ENCODE data around the gene MYO1D.
"Not testable (repeated sequence)": the region's sequence is repeated elsewhere in the genome, so short reads cannot be mapped to it uniquely, and the experiment has no call there.

Gene MYO1D

GRCh38 chr17:32551186-32551955, 325.6 kb downstream of the MYO1D start:
- H3K27me3 Mint-ChIP-seq (ENCODE audit: low read depth): no peaks in the 10 kb centered on the region
- H3K4me3 Mint-ChIP-seq: peak overlapping the region; percentile 27
- no peaks in the 10 kb centered on the region for H3K9me3 Mint-ChIP-seq
- H3K36me3 Mint-ChIP-seq (ENCODE audit: low read depth): peaks cover 2% of the 10 kb centered on the region
- peaks cover 44% of the 10 kb centered on the region for H3K4me1 Mint-ChIP-seq (ENCODE audit: low read depth)
- peak overlapping the region; percentile 53 for H3K27ac Mint-ChIP-seq

DNA sequence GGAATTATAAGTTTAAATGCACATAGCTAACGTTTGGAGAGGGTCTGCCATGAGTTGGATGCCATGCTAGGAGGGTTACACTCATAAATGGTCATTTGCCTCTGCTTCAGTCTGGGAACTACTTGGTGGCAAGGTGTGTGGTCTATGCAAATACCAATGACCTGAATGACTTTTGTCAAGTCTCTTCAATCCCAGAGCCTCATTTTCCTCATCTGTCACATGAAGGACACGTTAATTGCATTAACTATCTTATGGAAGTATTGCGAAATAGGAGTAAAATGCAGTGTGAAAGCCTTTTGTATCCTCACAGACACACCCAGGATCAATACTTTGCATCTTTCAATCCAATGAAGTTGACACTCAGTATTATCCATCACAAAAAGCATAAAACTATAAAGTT, 327.4 kb downstream of the MYO1D start:
- Mint-ChIP-seq H3K36me3 (ENCODE audit: low read depth) (peaks cover 2% of the 10 kb centered on the region), H3K27ac (no peak overlapping the region)

DNA sequence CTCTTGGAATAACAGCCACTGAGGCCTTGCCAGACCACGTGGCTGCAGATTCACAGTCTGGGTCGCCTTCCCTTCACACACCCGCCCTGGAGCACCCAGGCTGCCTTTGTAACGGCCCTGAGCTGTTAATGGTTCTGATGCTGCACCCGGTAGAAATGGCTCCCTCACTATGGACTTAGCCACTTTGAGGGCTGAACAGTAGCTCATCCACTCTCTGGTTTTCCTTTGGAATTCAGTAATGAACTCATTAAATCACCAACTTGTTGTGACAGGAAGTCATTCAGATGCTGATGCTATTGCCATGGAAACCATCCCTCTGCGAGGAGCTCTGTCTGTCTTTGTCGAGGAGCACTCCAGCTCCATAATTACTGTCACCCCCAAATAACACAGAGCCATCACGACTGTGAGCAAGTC, 330.9 kb downstream of the MYO1D start:
- peaks cover 2% of the 10 kb centered on the region for H3K36me3 Mint-ChIP-seq (ENCODE audit: low read depth)
- peaks cover 10% of the 10 kb centered on the region for H3K27me3 Mint-ChIP-seq (ENCODE audit: low read depth)
- H3K4me3 Mint-ChIP-seq: no peak overlapping the region
- no peak overlapping the region for H3K27ac Mint-ChIP-seq
- H3K9me3 Mint-ChIP-seq: no peaks in the 10 kb centered on the region
- H3K4me1 Mint-ChIP-seq (ENCODE audit: low read depth): peaks cover 7% of the 10 kb centered on the region

More for the DNA sequence above, 327.4 kb downstream of the MYO1D start:
- no peaks in the 10 kb centered on the region for H3K9me3 Mint-ChIP-seq
- H3K4me3 Mint-ChIP-seq: no peak overlapping the region
- peaks cover 34% of the 10 kb centered on the region for H3K4me1 Mint-ChIP-seq (ENCODE audit: low read depth)
- H3K27me3 Mint-ChIP-seq (ENCODE audit: low read depth): peaks cover 10% of the 10 kb centered on the region

GRCh38 chr17:32542186-32542585, 334.7 kb downstream of the MYO1D start:
- peaks cover 3% of the 10 kb centered on the region for H3K9me3 Mint-ChIP-seq
- H3K27me3 Mint-ChIP-seq (ENCODE audit: low read depth): peaks cover 10% of the 10 kb centered on the region
- H3K36me3 Mint-ChIP-seq (ENCODE audit: low read depth): peaks cover 2% of the 10 kb centered on the region
- H3K4me1 Mint-ChIP-seq (ENCODE audit: low read depth): no peaks in the 10 kb centered on the region
- no peak overlapping the region for H3K27ac Mint-ChIP-seq
- no peak overlapping the region for H3K4me3 Mint-ChIP-seq

- Mint-ChIP-seq H3K27ac (no peak overlapping the region), H3K27me3 (ENCODE audit: low read depth) (peaks cover 10% of the 10 kb centered on the region), H3K36me3 (ENCODE audit: low read depth) (peaks cover 2% of the 10 kb centered on the region), H3K4me3 (no peak overlapping the region), H3K4me1 (ENCODE audit: low read depth) (no peaks in the 10 kb centered on the region), H3K9me3 (peaks cover 3% of the 10 kb centered on the region)
Measured at GRCh38 chr17:32541640-32542039, 335.3 kb downstream of the MYO1D start.

- Mint-ChIP-seq H3K4me1 (ENCODE audit: low read depth) (peaks cover 4% of the 10 kb centered on the region), H3K36me3 (ENCODE audit: low read depth) (peaks cover 2% of the 10 kb centered on the region), H3K27ac (no peak overlapping the region), H3K9me3 (peaks cover 3% of the 10 kb centered on the region), H3K4me3 (no peak overlapping the region), H3K27me3 (ENCODE audit: low read depth) (peaks cover 13% of the 10 kb centered on the region)
Measured at GRCh38 chr17:32536736-32537643, 339.9 kb downstream of the MYO1D start.

- Mint-ChIP-seq H3K4me1 (ENCODE audit: low read depth) (peaks cover 9% of the 10 kb centered on the region), H3K4me3 (no peak overlapping the region), H3K27ac (no peak overlapping the region), H3K9me3 (peaks cover 3% of the 10 kb centered on the region), H3K27me3 (ENCODE audit: low read depth) (peaks cover 17% of the 10 kb centered on the region), H3K36me3 (ENCODE audit: low read depth) (no peaks in the 10 kb centered on the region)
Measured at GRCh38 chr17:32533296-32533695, 343.6 kb downstream of the MYO1D start.

GRCh38 chr17:32529604-32530003, 347.3 kb downstream of the MYO1D start:
- H3K27ac Mint-ChIP-seq: no peak overlapping the region
- H3K36me3 Mint-ChIP-seq (ENCODE audit: low read depth): peaks cover 4% of the 10 kb centered on the region

DNA sequence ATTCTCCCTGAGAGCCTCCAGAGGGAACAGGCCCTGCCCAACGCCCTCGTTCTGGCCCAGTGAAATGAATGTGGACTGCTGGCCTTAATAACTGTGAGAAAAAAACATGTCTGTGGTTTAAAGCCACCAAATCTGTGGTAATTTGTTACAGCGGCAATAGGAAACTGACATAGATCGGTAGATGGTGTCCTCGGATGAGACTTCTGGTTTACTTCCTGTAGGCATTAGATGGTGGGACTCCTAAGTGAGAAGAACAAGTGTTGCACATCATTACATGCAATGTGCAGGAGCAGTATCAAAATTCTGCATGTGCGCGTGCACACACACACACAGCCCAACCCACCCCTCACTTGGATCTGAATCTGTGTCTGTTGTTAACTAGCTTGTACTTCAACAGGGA, 348.1 kb downstream of the MYO1D start:
- H3K4me3 Mint-ChIP-seq: no peak overlapping the region
- H3K9me3 Mint-ChIP-seq: no peaks in the 10 kb centered on the region
- peaks cover 31% of the 10 kb centered on the region for H3K27me3 Mint-ChIP-seq (ENCODE audit: low read depth)
- H3K27ac Mint-ChIP-seq: no peak overlapping the region
- peaks cover 22% of the 10 kb centered on the region for H3K4me1 Mint-ChIP-seq (ENCODE audit: low read depth)
- peaks cover 4% of the 10 kb centered on the region for H3K36me3 Mint-ChIP-seq (ENCODE audit: low read depth)

More at GRCh38 chr17:32529604-32530003, 347.3 kb downstream of the MYO1D start:
- Mint-ChIP-seq H3K9me3 (no peaks in the 10 kb centered on the region), H3K27me3 (ENCODE audit: low read depth) (peaks cover 31% of the 10 kb centered on the region), H3K4me1 (ENCODE audit: low read depth) (peaks cover 17% of the 10 kb centered on the region), H3K4me3 (no peak overlapping the region)

- H3K4me1 Mint-ChIP-seq (ENCODE audit: low read depth): peaks cover 29% of the 10 kb centered on the region
Measured at GRCh38 chr17:32527146-32527545, 349.8 kb downstream of the MYO1D start.

DNA sequence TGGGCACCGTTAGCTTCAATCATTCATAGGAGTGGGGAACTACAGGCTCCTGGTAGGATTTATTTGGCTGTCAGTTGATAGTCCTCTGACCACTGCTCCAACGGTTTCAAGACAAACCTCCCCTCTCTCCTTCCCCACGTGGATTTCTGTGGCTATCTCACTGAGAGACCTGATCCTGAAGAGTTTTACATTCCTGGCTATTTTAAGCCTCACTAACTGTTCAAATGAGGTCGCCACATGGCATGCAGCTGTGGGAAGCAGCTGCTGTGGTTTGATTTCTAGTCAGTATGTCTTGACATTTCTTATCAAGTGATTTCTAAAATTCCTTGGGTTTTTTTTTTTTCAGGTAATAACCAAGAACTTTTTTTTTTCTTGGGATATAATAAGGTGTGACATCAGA, 351.8 kb downstream of the MYO1D start:
- H3K36me3 Mint-ChIP-seq (ENCODE audit: low read depth): peaks cover 4% of the 10 kb centered on the region
- H3K4me1 Mint-ChIP-seq (ENCODE audit: low read depth): peaks cover 39% of the 10 kb centered on the region
- no peaks in the 10 kb centered on the region for H3K9me3 Mint-ChIP-seq
- H3K4me3 Mint-ChIP-seq: no peak overlapping the region
- no peak overlapping the region for H3K27ac Mint-ChIP-seq
- H3K27me3 Mint-ChIP-seq (ENCODE audit: low read depth): peaks cover 24% of the 10 kb centered on the region

More at GRCh38 chr17:32527146-32527545, 349.8 kb downstream of the MYO1D start:
- H3K27me3 Mint-ChIP-seq (ENCODE audit: low read depth): peaks cover 21% of the 10 kb centered on the region
- no peak overlapping the region for H3K4me3 Mint-ChIP-seq
- peaks cover 4% of the 10 kb centered on the region for H3K36me3 Mint-ChIP-seq (ENCODE audit: low read depth)
- H3K27ac Mint-ChIP-seq: no peak overlapping the region
- no peaks in the 10 kb centered on the region for H3K9me3 Mint-ChIP-seq

- Mint-ChIP-seq H3K4me1 (ENCODE audit: low read depth) (peaks cover 43% of the 10 kb centered on the region), H3K27me3 (ENCODE audit: low read depth) (peaks cover 24% of the 10 kb centered on the region)
- H3K27ac Mint-ChIP-seq; H3K36me3 Mint-ChIP-seq (ENCODE audit: low read depth); H3K9me3 Mint-ChIP-seq; H3K4me3 Mint-ChIP-seq: not testable (repeated sequence)
Measured at GRCh38 chr17:32524553-32524880, 352.4 kb downstream of the MYO1D start.

DNA sequence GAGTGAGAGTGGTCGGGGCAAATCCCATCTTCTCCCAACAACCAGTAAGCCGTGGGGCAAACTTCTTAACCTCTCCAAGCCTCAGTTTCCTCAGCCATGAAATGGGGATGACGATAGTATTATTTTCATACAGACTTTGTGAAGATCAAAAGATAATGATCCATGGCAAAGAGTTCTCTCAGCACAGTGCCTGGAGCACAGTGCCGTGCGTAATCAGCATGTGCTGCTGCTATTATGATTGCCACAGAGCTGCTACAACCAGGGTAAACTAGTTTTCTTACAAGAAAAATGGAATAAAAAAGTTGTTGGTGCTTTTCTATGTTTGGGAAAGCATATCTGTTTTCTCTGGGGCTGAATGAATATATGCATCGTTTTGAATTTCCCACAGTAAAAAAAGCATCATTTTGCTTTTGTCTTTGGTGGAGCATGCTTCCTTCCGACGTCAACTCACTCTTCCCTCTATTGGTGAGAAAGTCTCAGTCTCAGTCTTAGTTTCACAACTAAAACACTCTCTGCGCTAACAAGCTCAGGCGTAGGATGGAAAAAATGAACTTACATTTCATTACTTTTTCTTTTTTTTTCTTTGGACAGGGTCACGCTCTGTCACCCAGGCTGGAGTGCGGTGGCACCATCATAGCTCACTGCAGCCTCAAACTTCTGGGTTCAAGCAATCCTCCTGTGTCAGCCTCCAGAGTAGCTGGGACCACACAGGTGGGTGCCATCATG, 352.9 kb downstream of the MYO1D start:
- no peaks in the 10 kb centered on the region for H3K9me3 Mint-ChIP-seq
- peaks cover 4% of the 10 kb centered on the region for H3K36me3 Mint-ChIP-seq (ENCODE audit: low read depth)
- H3K4me3 Mint-ChIP-seq: peak overlapping the region; percentile 58
- H3K27ac Mint-ChIP-seq: peak overlapping the region; percentile 65
- H3K27me3 Mint-ChIP-seq (ENCODE audit: low read depth): peaks cover 23% of the 10 kb centered on the region
- H3K4me1 Mint-ChIP-seq (ENCODE audit: low read depth): peaks cover 43% of the 10 kb centered on the region

GRCh38 chr17:32523017-32523680, 353.8 kb downstream of the MYO1D start:
- Mint-ChIP-seq H3K36me3 (ENCODE audit: low read depth) (peaks cover 4% of the 10 kb centered on the region), H3K4me3 (peak overlapping the region; percentile 17), H3K9me3 (no peaks in the 10 kb centered on the region), H3K27ac (peak overlapping the region; percentile 50), H3K27me3 (ENCODE audit: low read depth) (peaks cover 20% of the 10 kb centered on the region), H3K4me1 (ENCODE audit: low read depth) (peaks cover 42% of the 10 kb centered on the region)

Measured in T-helper 1 cell treated with Interleukin-12 subunit alpha and Interleukin-12 subunit beta and Interleukin-4 antibody, amounts not matched to agents 30 μg/mL and 1 μg/mL, for 36 hours (primary cell).